Adipocyte (in vitro differentiated cells): ENCODE data around the gene CDKL2.

Source experiments
- DNase-seq: peaks from one replicate; pipeline ENCODE4 v3.0.0-alpha.2; 2015; ENCODE audit warnings: low read depth
- H3K27me3 ChIP-seq: replicated peaks from 2 replicates; pipeline ENCODE4 v1.7.0; 2013; ENCODE audit warnings: mild to moderate bottlenecking, low read length, moderate library complexity; ENCODE audit not compliant: control insufficient read depth, insufficient read depth
- H3K36me3 ChIP-seq: 2 replicates; pipeline ENCODE4 v1.7.0; 2013; ENCODE audit warnings: low read length, mild to moderate bottlenecking, moderate library complexity; ENCODE audit not compliant: control insufficient read depth, insufficient read depth, severe bottlenecking
- H3K4me1 ChIP-seq: 2 replicates; pipeline ENCODE4 v1.7.0; 2013; ENCODE audit warnings: mild to moderate bottlenecking, low read length, moderate library complexity; ENCODE audit not compliant: control insufficient read depth, insufficient read depth
- H3K4me3 ChIP-seq: 2 replicates; pipeline ENCODE4 v1.7.0; 2013; ENCODE audit warnings: mild to moderate bottlenecking, low read length, moderate library complexity
- H3K9ac ChIP-seq: 2 replicates; pipeline ENCODE4 v1.7.0; 2013; ENCODE audit warnings: mild to moderate bottlenecking, low read length, moderate library complexity
- H3K9me3 ChIP-seq: 2 replicates; pipeline ENCODE4 v1.7.0; 2013; ENCODE audit warnings: mild to moderate bottlenecking, low read length, moderate library complexity; ENCODE audit not compliant: control insufficient read depth

CDKL2 gene

GRCh38 chr4:75639124-75639695, 8.9 kb upstream of the CDKL2 start:
- Histone ChIP-seq H3K9ac (no peak overlapping the region), H3K4me3 (no peak overlapping the region), H3K27me3 (no peaks in the 10 kb centered on the region), H3K9me3 (no peaks in the 10 kb centered on the region), H3K36me3 (peaks cover 21% of the 10 kb centered on the region), H3K4me1 (peaks cover 9% of the 10 kb centered on the region)
- DNase-seq: no peak

DNA sequence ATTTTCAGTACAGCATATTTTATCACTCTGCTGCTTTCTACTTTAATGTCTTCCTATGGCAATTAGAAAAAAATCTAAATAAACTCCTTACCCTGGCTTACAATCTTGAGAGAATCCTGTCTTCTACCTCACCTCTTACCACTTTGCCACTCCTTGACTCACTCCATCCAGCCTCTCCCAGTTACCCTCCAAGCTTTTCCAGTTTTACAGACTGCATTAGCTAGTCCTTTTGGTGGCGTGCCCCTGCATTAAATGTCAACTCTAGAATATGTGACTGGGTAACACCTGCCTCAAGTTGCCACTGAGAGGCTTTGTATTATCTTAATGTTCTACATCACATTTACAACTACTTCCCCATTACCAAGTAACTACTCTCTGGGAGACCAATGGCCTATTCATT, 7.5 kb upstream of the CDKL2 start:
- Histone ChIP-seq H3K4me3 (no peak overlapping the region), H3K9me3 (no peaks in the 10 kb centered on the region), H3K4me1 (peaks cover 14% of the 10 kb centered on the region), H3K9ac (no peak overlapping the region), H3K27me3 (no peaks in the 10 kb centered on the region), H3K36me3 (peaks cover 12% of the 10 kb centered on the region)
- no peak for DNase-seq

- Histone ChIP-seq H3K4me1 (peaks cover 14% of the 10 kb centered on the region), H3K27me3 (no peaks in the 10 kb centered on the region), H3K36me3 (peaks cover 6% of the 10 kb centered on the region), H3K9ac (no peak overlapping the region), H3K9me3 (no peaks in the 10 kb centered on the region), H3K4me3 (no peak overlapping the region)
- peak; percentile 24 for DNase-seq
Measured at GRCh38 chr4:75637176-75637575, 6.8 kb upstream of the CDKL2 start.

- Histone ChIP-seq H3K27me3 (peaks cover 3% of the 10 kb centered on the region), H3K4me1 (peaks cover 22% of the 10 kb centered on the region), H3K9me3 (no peaks in the 10 kb centered on the region), H3K4me3 (no peak overlapping the region), H3K9ac (no peak overlapping the region), H3K36me3 (peaks cover 4% of the 10 kb centered on the region)
- DNase-seq: peak; percentile 24
Measured at GRCh38 chr4:75634951-75635350, 4.6 kb upstream of the CDKL2 start.

DNA sequence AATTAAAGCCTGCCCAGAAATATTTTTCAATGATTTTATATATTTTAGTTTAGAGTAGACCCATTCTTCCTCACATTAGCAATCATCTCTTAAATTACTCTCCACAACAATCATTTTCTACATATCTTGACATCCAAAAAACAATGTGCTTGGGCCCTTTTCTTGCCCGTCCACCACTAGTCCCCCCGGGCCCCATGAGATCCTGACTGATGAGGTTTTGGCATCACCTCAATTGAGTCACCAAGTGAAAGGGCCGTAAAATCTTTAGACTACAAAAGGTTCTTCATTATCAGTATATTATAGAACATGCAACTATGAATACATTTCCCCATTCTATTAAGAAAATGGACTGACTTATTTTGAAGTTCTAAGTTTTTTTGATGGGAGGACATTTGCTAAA, 4.0 kb upstream of the CDKL2 start:
- Histone ChIP-seq H3K9ac (no peak overlapping the region), H3K9me3 (no peaks in the 10 kb centered on the region), H3K4me1 (peaks cover 22% of the 10 kb centered on the region), H3K36me3 (no peaks in the 10 kb centered on the region), H3K27me3 (peaks cover 3% of the 10 kb centered on the region), H3K4me3 (no peak overlapping the region)
- no peak for DNase-seq

DNA sequence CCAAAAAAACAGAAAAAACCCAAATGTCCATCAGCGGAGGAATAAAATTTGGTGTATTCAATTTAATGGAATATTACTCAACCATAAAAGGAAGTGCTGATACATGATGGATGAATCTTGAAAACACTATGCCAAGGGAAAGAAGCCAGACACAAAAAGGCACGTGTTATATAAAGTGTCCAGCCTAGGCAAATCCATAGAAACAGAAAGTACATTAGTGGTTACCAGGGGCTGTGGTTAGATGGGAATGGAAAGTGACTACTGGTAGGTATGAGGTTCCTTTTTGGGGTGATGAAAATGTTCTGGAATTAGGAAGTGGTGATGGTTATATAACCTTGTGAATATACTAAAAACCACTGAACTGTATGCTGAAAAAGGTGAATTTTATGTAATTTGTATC, 3.5 kb upstream of the CDKL2 start:
- Histone ChIP-seq H3K9ac (no peak overlapping the region), H3K4me1 (peaks cover 22% of the 10 kb centered on the region), H3K9me3 (no peaks in the 10 kb centered on the region), H3K27me3 (peaks cover 3% of the 10 kb centered on the region), H3K4me3 (no peak overlapping the region), H3K36me3 (no peaks in the 10 kb centered on the region)
- DNase-seq: no peak

DNA sequence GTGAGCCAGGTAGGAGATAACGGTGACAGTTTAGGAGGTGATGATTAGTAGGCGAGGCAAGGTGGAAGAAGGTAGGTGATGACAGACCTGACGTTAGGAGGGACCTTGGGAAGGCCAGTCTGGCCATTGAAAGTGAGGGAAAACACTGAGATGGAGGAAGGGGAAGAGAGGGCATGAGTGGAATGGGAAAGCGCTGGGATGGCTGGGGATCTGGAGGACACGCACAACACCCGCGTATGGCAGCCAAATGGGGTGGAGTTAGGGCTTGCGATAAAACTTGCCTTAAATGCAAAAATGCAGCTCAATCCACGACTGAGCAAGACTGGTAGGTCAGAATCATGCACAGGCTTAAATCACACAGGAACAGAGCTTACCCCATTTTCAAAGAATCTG, 605 bp upstream of the CDKL2 start:
- peaks cover 3% of the 10 kb centered on the region for H3K27me3 ChIP-seq
- H3K36me3 ChIP-seq: no peaks in the 10 kb centered on the region
- DNase-seq: no peak
- H3K4me1 ChIP-seq: peaks cover 22% of the 10 kb centered on the region
- H3K9ac ChIP-seq: peak overlapping the region; percentile 66
- peak overlapping the region; percentile 83 for H3K4me3 ChIP-seq
- no peaks in the 10 kb centered on the region for H3K9me3 ChIP-seq

DNA sequence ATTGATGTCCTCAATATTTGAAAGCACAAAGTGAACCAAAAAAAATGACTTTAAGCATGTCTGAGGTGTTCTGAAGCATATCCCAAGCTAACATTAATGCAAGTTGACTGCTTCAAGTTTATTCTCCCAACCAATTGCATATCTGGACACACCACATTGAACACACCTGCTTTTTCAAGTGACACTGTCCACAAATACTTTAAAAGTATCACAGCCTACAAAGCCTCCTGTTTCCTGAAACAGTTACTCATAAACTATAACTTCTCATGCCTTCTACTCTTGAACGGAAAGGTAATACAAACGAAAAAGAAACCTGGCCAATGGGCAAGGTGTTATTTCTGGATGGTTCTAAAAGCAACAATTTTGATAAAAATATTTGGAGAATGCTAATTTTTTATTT, 1.1 kb downstream of the CDKL2 start:
- no peak overlapping the region for H3K4me3 ChIP-seq
- no peak for DNase-seq
- peaks cover 3% of the 10 kb centered on the region for H3K27me3 ChIP-seq
- H3K9me3 ChIP-seq: no peaks in the 10 kb centered on the region
- H3K9ac ChIP-seq: no peak overlapping the region
- no peaks in the 10 kb centered on the region for H3K36me3 ChIP-seq
- H3K4me1 ChIP-seq: peaks cover 13% of the 10 kb centered on the region

- no peaks in the 10 kb centered on the region for H3K36me3 ChIP-seq
- no peak overlapping the region for H3K4me3 ChIP-seq
- H3K4me1 ChIP-seq: no peaks in the 10 kb centered on the region
- H3K9ac ChIP-seq: no peak overlapping the region
- DNase-seq: no peak
- H3K9me3 ChIP-seq: no peaks in the 10 kb centered on the region
- no peaks in the 10 kb centered on the region for H3K27me3 ChIP-seq
Measured at GRCh38 chr4:75623026-75623425, 7.3 kb downstream of the CDKL2 start.

- Histone ChIP-seq H3K9ac (no peak overlapping the region), H3K9me3 (no peaks in the 10 kb centered on the region), H3K4me1 (no peaks in the 10 kb centered on the region), H3K4me3 (no peak overlapping the region), H3K36me3 (no peaks in the 10 kb centered on the region), H3K27me3 (no peaks in the 10 kb centered on the region)
- no peak for DNase-seq
Measured at GRCh38 chr4:75621715-75622114, 8.6 kb downstream of the CDKL2 start.

DNA sequence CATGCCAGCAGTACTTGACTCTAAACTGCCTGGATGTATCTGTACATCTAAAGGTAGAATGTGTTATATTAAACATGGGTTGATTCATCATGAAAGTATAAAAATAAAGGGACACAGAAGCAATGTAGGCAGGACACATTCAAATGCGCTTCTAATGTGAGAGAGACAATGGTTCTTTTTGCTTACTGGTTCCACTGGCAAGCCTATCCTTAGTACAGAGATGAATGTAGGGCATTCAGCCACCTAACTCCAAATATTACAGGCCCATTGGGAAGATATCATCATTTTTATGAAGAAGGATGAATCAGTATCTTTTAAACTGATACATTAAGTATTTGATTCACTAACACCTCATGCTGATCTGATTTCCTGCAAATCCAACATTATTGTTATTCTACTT, 18.0 kb downstream of the CDKL2 start:
- no peak for DNase-seq
- Histone ChIP-seq H3K36me3 (no peaks in the 10 kb centered on the region), H3K9ac (no peak overlapping the region), H3K27me3 (no peaks in the 10 kb centered on the region), H3K9me3 (peaks cover 4% of the 10 kb centered on the region), H3K4me3 (no peak overlapping the region), H3K4me1 (no peaks in the 10 kb centered on the region)

DNA sequence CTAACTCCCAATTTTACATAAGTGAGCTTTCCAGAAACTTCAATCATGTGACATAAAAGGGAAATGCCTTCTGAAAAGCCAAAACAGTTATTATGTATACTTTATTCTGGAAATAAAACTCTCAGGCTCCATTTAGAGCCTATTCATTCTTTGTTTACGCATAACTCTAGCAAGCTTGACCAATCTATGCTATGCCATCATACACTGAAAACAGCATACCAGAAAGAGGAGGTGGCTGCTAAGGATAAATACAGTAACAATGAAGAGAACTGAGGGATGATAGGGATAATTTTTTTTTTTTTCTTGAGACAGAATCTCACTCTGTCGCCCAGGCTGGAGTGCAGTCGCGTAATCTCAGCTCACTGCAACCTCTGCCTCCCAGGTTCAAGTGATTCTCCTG, 24.4 kb downstream of the CDKL2 start:
- Histone ChIP-seq H3K4me3 (no peak overlapping the region), H3K36me3 (no peaks in the 10 kb centered on the region), H3K9me3 (no peaks in the 10 kb centered on the region), H3K9ac (no peak overlapping the region), H3K4me1 (no peaks in the 10 kb centered on the region), H3K27me3 (no peaks in the 10 kb centered on the region)
- DNase-seq: peak; percentile 30
